Measurements from ENCODE around the gene SLC39A11.

Gene SLC39A11

DNA sequence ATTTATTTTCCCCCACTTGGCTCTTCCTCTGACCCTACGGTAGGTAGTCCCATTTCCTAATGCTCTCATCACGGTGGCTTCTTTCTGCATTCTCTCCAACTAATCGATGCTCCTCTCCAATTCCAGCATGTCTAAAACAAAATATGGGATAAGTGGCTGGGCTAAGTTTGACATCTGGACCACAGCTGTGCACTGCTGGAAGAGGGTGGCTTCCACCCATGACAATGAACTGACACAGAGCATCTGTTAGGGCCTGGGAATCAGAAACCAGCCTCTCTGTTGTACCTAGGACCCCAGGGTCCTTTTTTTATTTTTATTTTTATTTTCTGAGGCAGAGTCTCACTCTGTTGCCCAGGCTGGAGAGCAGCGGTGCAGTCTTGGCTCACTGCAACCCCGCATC lies 29.0 kb upstream of the SLC39A11 start:
- TF ChIP-seq GABPA (IDR thresholded peaks at IDR 0.05; ENCODE audit: low read depth), result no peak
- TF ChIP-seq SPI1 (IDR thresholded peaks at IDR 0.05; ENCODE audit: borderline replicate concordance, low read depth), result no peak
- TF ChIP-seq POLR2AphosphoS5 (IDR thresholded peaks at IDR 0.05; ENCODE audit: low read depth), result no peak
- TF ChIP-seq, protein P1, sequence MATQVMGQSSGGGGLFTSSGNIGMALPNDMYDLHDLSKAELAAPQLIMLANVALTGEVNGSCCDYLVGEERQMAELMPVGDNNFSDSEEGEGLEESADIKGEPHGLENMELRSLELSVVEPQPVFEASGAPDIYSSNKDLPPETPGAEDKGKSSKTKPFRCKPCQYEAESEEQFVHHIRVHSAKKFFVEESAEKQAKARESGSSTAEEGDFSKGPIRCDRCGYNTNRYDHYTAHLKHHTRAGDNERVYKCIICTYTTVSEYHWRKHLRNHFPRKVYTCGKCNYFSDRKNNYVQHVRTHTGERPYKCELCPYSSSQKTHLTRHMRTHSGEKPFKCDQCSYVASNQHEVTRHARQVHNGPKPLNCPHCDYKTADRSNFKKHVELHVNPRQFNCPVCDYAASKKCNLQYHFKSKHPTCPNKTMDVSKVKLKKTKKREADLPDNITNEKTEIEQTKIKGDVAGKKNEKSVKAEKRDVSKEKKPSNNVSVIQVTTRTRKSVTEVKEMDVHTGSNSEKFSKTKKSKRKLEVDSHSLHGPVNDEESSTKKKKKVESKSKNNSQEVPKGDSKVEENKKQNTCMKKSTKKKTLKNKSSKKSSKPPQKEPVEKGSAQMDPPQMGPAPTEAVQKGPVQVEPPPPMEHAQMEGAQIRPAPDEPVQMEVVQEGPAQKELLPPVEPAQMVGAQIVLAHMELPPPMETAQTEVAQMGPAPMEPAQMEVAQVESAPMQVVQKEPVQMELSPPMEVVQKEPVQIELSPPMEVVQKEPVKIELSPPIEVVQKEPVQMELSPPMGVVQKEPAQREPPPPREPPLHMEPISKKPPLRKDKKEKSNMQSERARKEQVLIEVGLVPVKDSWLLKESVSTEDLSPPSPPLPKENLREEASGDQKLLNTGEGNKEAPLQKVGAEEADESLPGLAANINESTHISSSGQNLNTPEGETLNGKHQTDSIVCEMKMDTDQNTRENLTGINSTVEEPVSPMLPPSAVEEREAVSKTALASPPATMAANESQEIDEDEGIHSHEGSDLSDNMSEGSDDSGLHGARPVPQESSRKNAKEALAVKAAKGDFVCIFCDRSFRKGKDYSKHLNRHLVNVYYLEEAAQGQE (IDR thresholded peaks at IDR 0.05; ENCODE audit: insufficient replicate concordance, low read depth), result no peak
- TF ChIP-seq, protein P2, sequence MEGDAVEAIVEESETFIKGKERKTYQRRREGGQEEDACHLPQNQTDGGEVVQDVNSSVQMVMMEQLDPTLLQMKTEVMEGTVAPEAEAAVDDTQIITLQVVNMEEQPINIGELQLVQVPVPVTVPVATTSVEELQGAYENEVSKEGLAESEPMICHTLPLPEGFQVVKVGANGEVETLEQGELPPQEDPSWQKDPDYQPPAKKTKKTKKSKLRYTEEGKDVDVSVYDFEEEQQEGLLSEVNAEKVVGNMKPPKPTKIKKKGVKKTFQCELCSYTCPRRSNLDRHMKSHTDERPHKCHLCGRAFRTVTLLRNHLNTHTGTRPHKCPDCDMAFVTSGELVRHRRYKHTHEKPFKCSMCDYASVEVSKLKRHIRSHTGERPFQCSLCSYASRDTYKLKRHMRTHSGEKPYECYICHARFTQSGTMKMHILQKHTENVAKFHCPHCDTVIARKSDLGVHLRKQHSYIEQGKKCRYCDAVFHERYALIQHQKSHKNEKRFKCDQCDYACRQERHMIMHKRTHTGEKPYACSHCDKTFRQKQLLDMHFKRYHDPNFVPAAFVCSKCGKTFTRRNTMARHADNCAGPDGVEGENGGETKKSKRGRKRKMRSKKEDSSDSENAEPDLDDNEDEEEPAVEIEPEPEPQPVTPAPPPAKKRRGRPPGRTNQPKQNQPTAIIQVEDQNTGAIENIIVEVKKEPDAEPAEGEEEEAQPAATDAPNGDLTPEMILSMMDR (IDR thresholded peaks at IDR 0.05; ENCODE audit: insufficient read depth, low read length), result no peak
- no peak for DNase-seq (ENCODE audit: low read depth in 1 of 2, low spot score in 1 of 2)
- Histone ChIP-seq H3K4me3 (replicated peaks; ENCODE audit: insufficient read depth, low read length) (no peak overlapping the region), H3K27me3 (ENCODE audit: insufficient read depth, poor library complexity, severe bottlenecking) (no peaks in the 10 kb centered on the region), H3K27ac (replicated peaks) (no peak overlapping the region)

DNA sequence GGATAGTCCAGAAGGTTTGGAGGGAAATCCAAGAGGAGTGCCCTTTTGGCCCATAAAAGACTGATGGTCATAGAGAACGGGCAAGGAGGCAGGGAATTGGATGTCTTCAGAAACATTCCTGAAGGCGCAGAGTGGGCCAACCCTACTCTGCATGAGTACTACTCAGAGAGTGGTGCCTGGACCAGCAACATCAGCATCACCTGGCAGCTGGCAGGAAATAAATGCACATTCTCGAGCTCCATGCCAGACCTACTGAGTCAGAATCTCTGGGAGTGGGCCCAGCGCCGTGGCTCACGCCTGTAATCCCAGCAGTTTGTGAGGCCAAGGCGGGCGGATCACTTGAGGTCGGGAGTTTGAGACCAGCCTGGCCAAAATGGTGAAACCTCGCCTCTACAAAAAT lies 27.1 kb upstream of the SLC39A11 start:
- Histone ChIP-seq H3K4me3 (replicated peaks; ENCODE audit: insufficient read depth, low read length) (no peak overlapping the region), H3K27ac (replicated peaks) (no peak overlapping the region), H3K27me3 (ENCODE audit: insufficient read depth, poor library complexity, severe bottlenecking) (no peaks in the 10 kb centered on the region)
- no peak for TF ChIP-seq SPI1 (IDR thresholded peaks at IDR 0.05; ENCODE audit: borderline replicate concordance, low read depth)
- no peak for DNase-seq (ENCODE audit: low read depth in 1 of 2, low spot score in 1 of 2)

DNA sequence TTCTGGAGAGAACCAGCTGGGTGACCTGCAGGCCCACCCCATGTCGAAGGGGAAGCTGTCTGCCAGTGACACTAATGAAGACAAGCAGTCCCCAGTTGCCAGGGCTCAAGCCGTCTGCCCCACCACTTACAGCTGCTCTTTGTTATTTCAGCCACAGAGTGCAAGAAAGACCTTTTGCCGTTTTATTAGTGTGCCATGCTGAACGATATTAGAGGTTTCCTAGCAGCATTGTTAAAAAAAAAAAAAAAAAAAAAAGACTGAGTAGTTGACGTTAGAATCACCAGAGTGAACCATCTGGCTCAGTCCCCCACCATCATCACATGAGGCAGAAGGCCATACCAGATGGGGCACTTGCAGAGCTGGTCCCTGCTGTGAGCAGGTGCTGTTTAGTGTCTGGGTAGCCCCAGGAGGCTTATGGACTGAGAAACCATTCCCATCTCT lies 26.5 kb upstream of the SLC39A11 start:
- DNase-seq (ENCODE audit: low read depth in 1 of 2, low spot score in 1 of 2), result no peak
- H3K4me3 ChIP-seq (replicated peaks; ENCODE audit: insufficient read depth, low read length), result no peak overlapping the region

DNA sequence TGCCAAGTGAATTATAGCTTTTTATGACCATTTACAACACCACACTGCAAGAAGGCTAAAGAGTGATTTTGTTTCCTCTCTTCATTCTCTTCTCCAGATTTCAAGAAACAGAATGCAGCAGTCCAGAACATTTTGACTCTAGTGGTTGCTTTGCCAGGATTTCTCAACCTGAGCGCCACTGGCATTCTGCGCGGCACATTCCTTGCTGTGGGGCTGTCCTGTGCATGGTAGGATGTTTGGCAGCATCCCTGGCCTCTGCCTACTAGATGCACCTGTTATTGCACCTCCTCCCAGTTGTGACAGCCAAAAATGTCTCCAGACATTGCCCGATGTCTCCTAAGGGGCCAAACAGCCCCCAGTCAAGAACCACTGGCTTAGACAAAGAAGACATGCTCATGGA lies 25.7 kb upstream of the SLC39A11 start:
- no peak overlapping the region for H3K4me3 ChIP-seq (replicated peaks; ENCODE audit: insufficient read depth, low read length)
- no peaks in the 10 kb centered on the region for H3K27me3 ChIP-seq (ENCODE audit: insufficient read depth, poor library complexity, severe bottlenecking)
- H3K27ac ChIP-seq (replicated peaks), result no peak overlapping the region
- no peak for DNase-seq (ENCODE audit: low read depth in 1 of 2, low spot score in 1 of 2)
- TF ChIP-seq POLR2AphosphoS5 (IDR thresholded peaks at IDR 0.05; ENCODE audit: low read depth), result no peak
- TF ChIP-seq SPI1 (IDR thresholded peaks at IDR 0.05; ENCODE audit: borderline replicate concordance, low read depth), result no peak
- TF ChIP-seq, protein P1 (IDR thresholded peaks at IDR 0.05; ENCODE audit: insufficient replicate concordance, low read depth), result no peak
- TF ChIP-seq, protein P2 (IDR thresholded peaks at IDR 0.05; ENCODE audit: insufficient read depth, low read length), result no peak
- no peak for TF ChIP-seq GABPA (IDR thresholded peaks at IDR 0.05; ENCODE audit: low read depth)

More for the DNA sequence above, 26.5 kb upstream of the SLC39A11 start:
- Histone ChIP-seq H3K27ac (replicated peaks) (no peak overlapping the region), H3K27me3 (ENCODE audit: insufficient read depth, poor library complexity, severe bottlenecking) (no peaks in the 10 kb centered on the region)
- TF ChIP-seq SPI1 (IDR thresholded peaks at IDR 0.05; ENCODE audit: borderline replicate concordance, low read depth) (no peak), GABPA (IDR thresholded peaks at IDR 0.05; ENCODE audit: low read depth) (no peak), POLR2AphosphoS5 (IDR thresholded peaks at IDR 0.05; ENCODE audit: low read depth) (no peak)
- TF ChIP-seq, protein P2 (IDR thresholded peaks at IDR 0.05; ENCODE audit: insufficient read depth, low read length), result no peak
- TF ChIP-seq, protein P1 (IDR thresholded peaks at IDR 0.05; ENCODE audit: insufficient replicate concordance, low read depth), result no peak

Data from HL-60 (cell line).